Neural cell (in vitro differentiated cells): ENCODE data around the gene PTPRN2. TPM values are rescaled to one million over a fixed set of nuclear protein-coding genes. Genes with fewer than 3 reads are reported as not detected.
"Not testable (repeated sequence)": the region's sequence is repeated elsewhere in the genome, so short reads cannot be mapped to it uniquely, and the experiment has no call there.

Source experiments
- H2AFZ ChIP-seq: fragments of 200-600, 300-800 bp; sonication (generic), shearing (Covaris generic); 2 replicates; pipeline ENCODE4 v1.6.0; 2014; ENCODE audit warnings: low read depth, mild to moderate bottlenecking, antibody characterized with exemption, low read length, moderate library complexity
- H3F3A ChIP-seq: fragments of 200-600 bp; shearing (Covaris generic); 2 replicates; pipeline ENCODE4 v1.6.1; 2016; ENCODE audit warnings: mild to moderate bottlenecking, moderate library complexity, mixed read lengths, antibody characterized with exemption, low read length; ENCODE audit not compliant: insufficient read depth, poor library complexity, severe bottlenecking
- H3K27ac ChIP-seq: fragments of 200-600, 300-800 bp; sonication (generic), shearing (Covaris generic); 2 replicates; pipeline ENCODE4 v1.5.1; 2014; ENCODE audit warnings: mild to moderate bottlenecking, low read length, moderate library complexity
- H3K27me3 ChIP-seq: fragments of 300-800, 200-600 bp; sonication (generic), shearing (Covaris generic); 2 replicates; pipeline ENCODE4 v1.6.0; 2014; ENCODE audit warnings: mild to moderate bottlenecking, low read depth, low read length, moderate library complexity; ENCODE audit not compliant: insufficient read depth
- H3K36me3 ChIP-seq: fragments of 300-800, 200-600 bp; sonication (generic), shearing (Covaris generic); 2 replicates; pipeline ENCODE4 v1.5.1; 2014; ENCODE audit warnings: mild to moderate bottlenecking, antibody characterized with exemption, low read length, moderate library complexity; ENCODE audit not compliant: insufficient read depth
- H3K4me2 ChIP-seq: fragments of 300-800, 200-600 bp; sonication (generic), shearing (Covaris generic); 2 replicates; pipeline ENCODE4 v1.6.0; 2014; ENCODE audit warnings: mild to moderate bottlenecking, low read length
- H3K4me3 ChIP-seq: fragments of 300-800, 200-600 bp; sonication (generic), shearing (Covaris generic); 2 replicates; pipeline ENCODE4 v1.5.1; 2014; ENCODE audit warnings: mild to moderate bottlenecking, low read length, moderate library complexity
- H3K79me2 ChIP-seq: fragments of 200-600 bp; shearing (Covaris generic); replicated peaks from 2 replicates; pipeline ENCODE4 v1.6.0; 2014; ENCODE audit warnings: mild to moderate bottlenecking, low read length, moderate library complexity; ENCODE audit not compliant: insufficient read depth
- H3K9ac ChIP-seq: fragments of 300-800, 200-600 bp; sonication (generic), shearing (Covaris generic); 2 replicates; pipeline ENCODE4 v1.6.1; 2016; ENCODE audit warnings: mild to moderate bottlenecking, low read length, mixed read lengths
- H3K9me2 ChIP-seq: fragments of 200-600 bp; shearing (Covaris generic); 2 replicates; pipeline ENCODE4 v1.6.1; 2016; ENCODE audit warnings: mild to moderate bottlenecking, low read length, mixed read lengths; ENCODE audit not compliant: insufficient read depth
- H3K9me3 ChIP-seq: fragments of 200-600, 300-800 bp; sonication (generic), shearing (Covaris generic); 2 replicates; pipeline ENCODE4 v1.6.1; 2016; ENCODE audit warnings: mild to moderate bottlenecking, mixed run types, low read length, moderate library complexity, mixed read lengths
- H4K20me1 ChIP-seq: fragments of 200-600 bp; shearing (Covaris generic); 2 replicates; pipeline ENCODE4 v1.6.1; 2016; ENCODE audit warnings: mild to moderate bottlenecking, mixed run types; ENCODE audit not compliant: insufficient read depth
- CTCF ChIP-seq: fragments of 450-650 bp; IDR thresholded peaks from 2 replicates; pipeline ENCODE4 v1.5.1; 2014; ENCODE audit warnings: antibody characterized with exemption, mild to moderate bottlenecking, moderate library complexity; ENCODE audit not compliant: poor library complexity, severe bottlenecking
- EP300 ChIP-seq: fragments of 450-650 bp; conservative IDR thresholded peaks from 2 replicates; pipeline ENCODE4 v1.6.1; 2014; ENCODE audit warnings: antibody characterized with exemption, mild to moderate bottlenecking, moderate library complexity; ENCODE audit not compliant: poor library complexity, severe bottlenecking
- EZH2 ChIP-seq: fragments of 200-600, 300-800 bp; shearing (Covaris generic), sonication (generic); IDR thresholded peaks from 2 replicates; pipeline ENCODE4 v1.6.1; 2014; ENCODE audit warnings: antibody characterized with exemption, low read length, borderline replicate concordance, mild to moderate bottlenecking; ENCODE audit not compliant: insufficient read depth, poor library complexity, severe bottlenecking
- MXI1 ChIP-seq: fragments of 450-650 bp; conservative IDR thresholded peaks from 2 replicates; pipeline ENCODE4 v1.6.1; 2014; ENCODE audit warnings: antibody characterized with exemption, mild to moderate bottlenecking; ENCODE audit not compliant: poor library complexity, severe bottlenecking
- POLR2AphosphoS5 ChIP-seq: IDR thresholded peaks from 2 replicates; pipeline ENCODE4 v1.6.1; 2012
- RAD21 ChIP-seq: fragments of 450-650 bp; conservative IDR thresholded peaks from 2 replicates; pipeline ENCODE4 v1.6.1; 2014; ENCODE audit warnings: antibody characterized with exemption, mild to moderate bottlenecking, moderate library complexity
- SMC3 ChIP-seq: fragments of 450-650 bp; conservative IDR thresholded peaks from 2 replicates; pipeline ENCODE4 v1.6.1; 2014; ENCODE audit warnings: antibody characterized with exemption, mild to moderate bottlenecking, moderate library complexity; ENCODE audit not compliant: poor library complexity
- TAF1 ChIP-seq: IDR thresholded peaks from 2 replicates; pipeline ENCODE4 v1.6.1; 2012; ENCODE audit warnings: low read depth
- polyA plus RNA-seq: library from polyadenylated mRNA; depleted of rRNA; stranded (reverse); fragments of >200 nt; gene quantifications from 2 replicates; pipeline ENCODE4 v1.2.3, GENCODE V29; 2014
- TF ChIP-seq, protein P1 (sequence below): IDR thresholded peaks from 2 replicates; pipeline ENCODE4 v1.6.1; 2012; ENCODE audit warnings: borderline replicate concordance

PTPRN2 gene
- polyA plus RNA-seq, 1 donor from 2014 or later = 31.0 TPM

GRCh38 chr7:158034571-158034970 lies 553.1 kb downstream of the PTPRN2 start:
- no peaks in the 10 kb centered on the region for H4K20me1 ChIP-seq
- TF ChIP-seq RAD21 = no peak
- TF ChIP-seq EP300 = no peak
- TF ChIP-seq SMC3 = no peak
- TF ChIP-seq POLR2AphosphoS5 = no peak
- TF ChIP-seq, protein P1, sequence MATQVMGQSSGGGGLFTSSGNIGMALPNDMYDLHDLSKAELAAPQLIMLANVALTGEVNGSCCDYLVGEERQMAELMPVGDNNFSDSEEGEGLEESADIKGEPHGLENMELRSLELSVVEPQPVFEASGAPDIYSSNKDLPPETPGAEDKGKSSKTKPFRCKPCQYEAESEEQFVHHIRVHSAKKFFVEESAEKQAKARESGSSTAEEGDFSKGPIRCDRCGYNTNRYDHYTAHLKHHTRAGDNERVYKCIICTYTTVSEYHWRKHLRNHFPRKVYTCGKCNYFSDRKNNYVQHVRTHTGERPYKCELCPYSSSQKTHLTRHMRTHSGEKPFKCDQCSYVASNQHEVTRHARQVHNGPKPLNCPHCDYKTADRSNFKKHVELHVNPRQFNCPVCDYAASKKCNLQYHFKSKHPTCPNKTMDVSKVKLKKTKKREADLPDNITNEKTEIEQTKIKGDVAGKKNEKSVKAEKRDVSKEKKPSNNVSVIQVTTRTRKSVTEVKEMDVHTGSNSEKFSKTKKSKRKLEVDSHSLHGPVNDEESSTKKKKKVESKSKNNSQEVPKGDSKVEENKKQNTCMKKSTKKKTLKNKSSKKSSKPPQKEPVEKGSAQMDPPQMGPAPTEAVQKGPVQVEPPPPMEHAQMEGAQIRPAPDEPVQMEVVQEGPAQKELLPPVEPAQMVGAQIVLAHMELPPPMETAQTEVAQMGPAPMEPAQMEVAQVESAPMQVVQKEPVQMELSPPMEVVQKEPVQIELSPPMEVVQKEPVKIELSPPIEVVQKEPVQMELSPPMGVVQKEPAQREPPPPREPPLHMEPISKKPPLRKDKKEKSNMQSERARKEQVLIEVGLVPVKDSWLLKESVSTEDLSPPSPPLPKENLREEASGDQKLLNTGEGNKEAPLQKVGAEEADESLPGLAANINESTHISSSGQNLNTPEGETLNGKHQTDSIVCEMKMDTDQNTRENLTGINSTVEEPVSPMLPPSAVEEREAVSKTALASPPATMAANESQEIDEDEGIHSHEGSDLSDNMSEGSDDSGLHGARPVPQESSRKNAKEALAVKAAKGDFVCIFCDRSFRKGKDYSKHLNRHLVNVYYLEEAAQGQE = no peak
- TF ChIP-seq MXI1 = no peak
- TF ChIP-seq EZH2 = no peak
- no peak for TF ChIP-seq TAF1
- no peak for TF ChIP-seq CTCF
- no peak overlapping the region for H2AFZ ChIP-seq
- H3K4me3 ChIP-seq = no peak overlapping the region
- H3K27ac ChIP-seq = no peak overlapping the region
- no peaks in the 10 kb centered on the region for H3K36me3 ChIP-seq
- H3K4me2 ChIP-seq = no peak overlapping the region
- no peaks in the 10 kb centered on the region for H3K27me3 ChIP-seq
- H3F3A ChIP-seq = peaks cover 4% of the 10 kb centered on the region
- peaks cover 5% of the 10 kb centered on the region for H3K9me3 ChIP-seq
- no peaks in the 10 kb centered on the region for H3K79me2 ChIP-seq
- no peak overlapping the region for H3K9ac ChIP-seq
- no peaks in the 10 kb centered on the region for H3K9me2 ChIP-seq

- not testable (repeated sequence) for H3K9ac ChIP-seq, H3F3A ChIP-seq, H3K9me2 ChIP-seq, H3K36me3 ChIP-seq, H2AFZ ChIP-seq, H4K20me1 ChIP-seq, H3K4me2 ChIP-seq, H3K27me3 ChIP-seq, H3K4me3 ChIP-seq, H3K9me3 ChIP-seq, H3K79me2 ChIP-seq, H3K27ac ChIP-seq
Observed at GRCh38 chr7:158033925-158034324, 553.7 kb downstream of the PTPRN2 start.

DNA sequence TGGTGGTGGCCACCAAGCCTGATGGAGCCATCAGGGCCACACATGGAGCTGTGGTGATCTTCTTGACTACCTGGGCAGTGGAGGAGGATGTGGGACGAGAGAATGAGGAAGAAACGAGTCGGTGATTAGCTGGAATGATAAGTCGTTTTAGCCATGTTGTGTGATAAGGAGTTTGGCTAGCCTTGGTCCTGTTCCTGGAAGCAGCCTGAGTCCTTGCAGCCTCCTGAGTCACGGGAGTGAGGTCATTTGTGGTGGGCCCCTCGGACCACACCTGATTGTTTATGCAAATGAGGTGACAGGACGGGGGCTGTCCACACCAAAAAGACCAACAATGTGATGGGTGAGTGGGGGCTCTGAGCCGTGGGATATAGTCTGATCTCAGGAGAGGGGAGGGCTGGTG lies 554.4 kb downstream of the PTPRN2 start:
- Histone ChIP-seq H3K4me3 (no peak overlapping the region), H4K20me1 (no peaks in the 10 kb centered on the region), H3K27me3 (no peaks in the 10 kb centered on the region), H3K9me2 (no peaks in the 10 kb centered on the region), H3K4me2 (no peak overlapping the region), H3K36me3 (no peaks in the 10 kb centered on the region), H3F3A (peaks cover 4% of the 10 kb centered on the region), H3K9ac (no peak overlapping the region), H2AFZ (no peak overlapping the region), H3K9me3 (no peaks in the 10 kb centered on the region), H3K79me2 (no peaks in the 10 kb centered on the region), H3K27ac (peak overlapping the region; percentile 51)
- no peak for TF ChIP-seq MXI1
- TF ChIP-seq, protein P1 = no peak
- TF ChIP-seq EZH2 = no peak
- TF ChIP-seq POLR2AphosphoS5 = no peak
- no peak for TF ChIP-seq RAD21
- no peak for TF ChIP-seq SMC3
- no peak for TF ChIP-seq EP300
- TF ChIP-seq CTCF = no peak
